Vagina (tissue), 2 donors: ENCODE data around the gene MAPK9.

ENCODE experiments used
- POLR2A ChIP-seq, 2 donors: fragments of 450-650 bp; IDR thresholded peaks; one replicate each; pipeline ENCODE4 v1.6.1; 2017; ENCODE audit warnings: antibody characterized with exemption in 2 of 2, mild to moderate bottlenecking in 2 of 2, moderate library complexity in 2 of 2
- POLR2AphosphoS5 ChIP-seq, 2 donors: sonication (generic); formaldehyde crosslinking; IDR thresholded peaks; one replicate each; pipeline ENCODE4 v1.9.0; 2017; ENCODE audit warnings: antibody characterized with exemption in 2 of 2, mild to moderate bottlenecking in 2 of 2, low read depth in 1 of 2; ENCODE audit not compliant: insufficient read depth in 1 of 2
- TF ChIP-seq, protein P1 (sequence below), 3 experiments: fragments of 450-650 bp in 2 of 3; fragments of 200-600 bp in 1 of 3; sonication (generic) in 1 of 3; IDR thresholded peaks; one replicate each; pipeline ENCODE4 v1.5.1; 2017 to 2019; ENCODE audit warnings: antibody characterized with exemption in 3 of 3, mild to moderate bottlenecking in 2 of 3, moderate library complexity in 2 of 3

DNA sequence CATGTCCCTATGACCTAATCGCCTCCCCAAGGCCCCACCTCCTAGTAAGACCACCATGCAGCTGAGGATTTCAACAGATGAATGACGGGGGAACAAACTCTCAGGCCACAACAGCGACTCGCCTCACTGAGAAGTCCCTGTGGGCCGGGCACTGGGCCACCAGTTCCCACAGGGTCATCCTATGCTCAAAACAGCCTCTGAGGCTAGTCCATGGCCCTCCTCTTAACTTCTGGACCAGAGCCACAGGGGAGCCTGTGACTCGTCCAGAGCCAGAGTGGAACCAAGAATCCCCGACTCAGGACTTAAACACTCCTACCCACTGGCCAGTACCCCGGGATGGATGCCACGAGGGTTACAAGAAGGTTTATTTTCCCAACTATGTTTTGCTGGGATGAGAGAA, 49.0 kb upstream of the MAPK9 start:
- TF ChIP-seq, protein P1, sequence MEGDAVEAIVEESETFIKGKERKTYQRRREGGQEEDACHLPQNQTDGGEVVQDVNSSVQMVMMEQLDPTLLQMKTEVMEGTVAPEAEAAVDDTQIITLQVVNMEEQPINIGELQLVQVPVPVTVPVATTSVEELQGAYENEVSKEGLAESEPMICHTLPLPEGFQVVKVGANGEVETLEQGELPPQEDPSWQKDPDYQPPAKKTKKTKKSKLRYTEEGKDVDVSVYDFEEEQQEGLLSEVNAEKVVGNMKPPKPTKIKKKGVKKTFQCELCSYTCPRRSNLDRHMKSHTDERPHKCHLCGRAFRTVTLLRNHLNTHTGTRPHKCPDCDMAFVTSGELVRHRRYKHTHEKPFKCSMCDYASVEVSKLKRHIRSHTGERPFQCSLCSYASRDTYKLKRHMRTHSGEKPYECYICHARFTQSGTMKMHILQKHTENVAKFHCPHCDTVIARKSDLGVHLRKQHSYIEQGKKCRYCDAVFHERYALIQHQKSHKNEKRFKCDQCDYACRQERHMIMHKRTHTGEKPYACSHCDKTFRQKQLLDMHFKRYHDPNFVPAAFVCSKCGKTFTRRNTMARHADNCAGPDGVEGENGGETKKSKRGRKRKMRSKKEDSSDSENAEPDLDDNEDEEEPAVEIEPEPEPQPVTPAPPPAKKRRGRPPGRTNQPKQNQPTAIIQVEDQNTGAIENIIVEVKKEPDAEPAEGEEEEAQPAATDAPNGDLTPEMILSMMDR (IDR thresholded peaks at IDR 0.05), result no peak
- TF ChIP-seq POLR2A (IDR thresholded peaks at IDR 0.05) (no peak), POLR2AphosphoS5 (IDR thresholded peaks at IDR 0.05; ENCODE audit: insufficient read depth in 1 of 2, low read depth in 1 of 2) (no peak)
